Head of caudate nucleus (tissue), 42 donors: Measurements from ENCODE around the gene MBTPS2.
A peak's percentile ranks its signal among the peaks of the same experiment; 100 is the strongest.
"Not testable (repeated sequence)": the region's sequence is repeated elsewhere in the genome, so short reads cannot be mapped to it uniquely, and the experiment has no call there.

Source experiments
- DNase-seq, 42 donors: peaks; one replicate each; pipeline versions ENCODE4 v3.0.0 to v3.0.0-alpha.2; 2020 to 2021; ENCODE audit warnings: mixed read lengths in 7 of 42
- intact Hi-C: fragments of 100-400 bp; cut with DNase I; formaldehyde crosslinking; loops from one replicate; pipeline ENCODE4 v1.15.0; 2022

The MBTPS2 gene

GRCh38 chrX:21839334-21840192 is at the start of gene MBTPS2:
TSS of gene MBTPS2 (plus strand) at chrX:21839617. CDS start at chrX:21839735, 118 bp downstream.
- intact Hi-C loops = no loop called here
- peak; percentile 40 to 93 (median 82) for DNase-seq

- DNase-seq = no peak
- intact Hi-C loops = no loop called here
These were observed 40.7 kb upstream of the MBTPS2 start for GRCh38 chrX:21798677-21799219.

- no peak for DNase-seq
- intact Hi-C loops = no loop called here
These were observed 39.6 kb upstream of the MBTPS2 start for GRCh38 chrX:21799767-21800166.

GRCh38 chrX:21800344-21800770 is 39.1 kb upstream of the MBTPS2 start:
- intact Hi-C loops = no loop called here
- no peak for DNase-seq

GRCh38 chrX:21802054-21802670 is 37.3 kb upstream of the MBTPS2 start:
- peak in 7 of 42 donors; percentile 1 to 36 (median 8) for DNase-seq
- intact Hi-C loops = no loop called here

GRCh38 chrX:21802839-21803238 is 36.6 kb upstream of the MBTPS2 start:
- DNase-seq = no peak
- intact Hi-C loops = no loop called here

- intact Hi-C loops = no loop called here
These were observed 32.7 kb upstream of the MBTPS2 start for GRCh38 chrX:21806691-21807090.

GRCh38 chrX:21811832-21812231 is 27.6 kb upstream of the MBTPS2 start:
- intact Hi-C loops = no loop called here
- DNase-seq = no peak

More at GRCh38 chrX:21806691-21807090, 32.7 kb upstream of the MBTPS2 start:
- DNase-seq = no peak

- intact Hi-C loops = no loop called here
- no peak for DNase-seq
These were observed 26.8 kb upstream of the MBTPS2 start for GRCh38 chrX:21812628-21813027.

GRCh38 chrX:21813612-21814368 is 25.6 kb upstream of the MBTPS2 start:
- DNase-seq = no peak
- intact Hi-C loops = no loop called here

- intact Hi-C loops = no loop called here
- DNase-seq = no peak
These were observed 23.3 kb upstream of the MBTPS2 start for GRCh38 chrX:21816136-21816535.

- intact Hi-C loops = not testable (repeated sequence)
These were observed 19.2 kb upstream of the MBTPS2 start for GRCh38 chrX:21820170-21820569.

GRCh38 chrX:21821875-21822274 is 17.5 kb upstream of the MBTPS2 start:
- no peak for DNase-seq
- intact Hi-C loops = no loop called here

More at GRCh38 chrX:21820170-21820569, 19.2 kb upstream of the MBTPS2 start:
- DNase-seq = not testable (repeated sequence)

GRCh38 chrX:21831496-21831895 is 7.9 kb upstream of the MBTPS2 start:
- no peak for DNase-seq
- intact Hi-C loops = no loop called here

GRCh38 chrX:21837056-21837455 is 2.4 kb upstream of the MBTPS2 start:
- intact Hi-C loops = no loop called here
- peak in 22 of 42 donors; percentile 3 to 56 (median 22) for DNase-seq

GRCh38 chrX:21838937-21839333 is 482 bp upstream of the MBTPS2 start:
- no peak for DNase-seq
- intact Hi-C loops = no loop called here

- intact Hi-C loops = no loop called here
- peak in 2 of 42 donors; percentile 1 to 36 for DNase-seq
These were observed 752 bp downstream of the MBTPS2 start for GRCh38 chrX:21840193-21840545.

- intact Hi-C loops = no loop called here
- DNase-seq = no peak
These were observed 3.8 kb downstream of the MBTPS2 start for GRCh38 chrX:21843179-21843578.

GRCh38 chrX:21845096-21845495 is 5.7 kb downstream of the MBTPS2 start:
- no peak for DNase-seq
- intact Hi-C loops = no loop called here

GRCh38 chrX:21847342-21847741 is 7.9 kb downstream of the MBTPS2 start:
- intact Hi-C loops = no loop called here
- DNase-seq = no peak
